A549 (cell line): Measurements from ENCODE around the gene NR2F2.

ENCODE experiments used
- CBX8 ChIP-seq: fragments of 200-600 bp; sonication (generic); IDR thresholded peaks from 2 replicates; pipeline ENCODE4 v1.6.1; 2016
- CHD2 ChIP-seq: fragments of 150-350 bp; IDR thresholded peaks from 2 replicates; pipeline ENCODE4 v1.6.1; 2014; ENCODE audit warnings: low read length; ENCODE audit not compliant: partially characterized antibody
- GATA3 ChIP-seq: IDR thresholded peaks from 2 replicates; pipeline ENCODE4 v1.6.1; 2012; ENCODE audit warnings: borderline replicate concordance
- MYC ChIP-seq: IDR thresholded peaks from 2 replicates; pipeline ENCODE4 v1.6.1; 2012; ENCODE audit warnings: mild to moderate bottlenecking, inconsistent platforms, low read length, improper control_type of control experiment, borderline replicate concordance
- NR3C1 ChIP-seq: fragments of >200 bp; sonication (Bioruptor Twin); formaldehyde crosslinking; IDR thresholded peaks from 3 replicates; pipeline ENCODE4 v1.6.1; 2017
- POLR2A ChIP-seq: IDR thresholded peaks from 2 replicates; pipeline ENCODE4 v1.6.1; 2012; ENCODE audit warnings: mild to moderate bottlenecking, low read length
- RFX5 ChIP-seq: fragments of 450-650 bp; IDR thresholded peaks from 2 replicates; pipeline ENCODE4 v1.7.1; 2014; ENCODE audit warnings: antibody characterized with exemption, mild to moderate bottlenecking, moderate library complexity
- RNF2 ChIP-seq: fragments of 200-600 bp; sonication (generic); IDR thresholded peaks from 2 replicates; pipeline ENCODE4 v1.6.1; 2016; ENCODE audit warnings: low read depth, mild to moderate bottlenecking, antibody characterized with exemption, moderate library complexity, borderline replicate concordance
- USF2 ChIP-seq: fragments of 450-650 bp; IDR thresholded peaks from 2 replicates; pipeline ENCODE4 v1.6.1; 2014; ENCODE audit warnings: antibody characterized with exemption
- TF ChIP-seq, protein P1 (sequence below): fragments of >200 bp; sonication (Bioruptor Twin); formaldehyde crosslinking; IDR thresholded peaks from 3 replicates; pipeline ENCODE4 v1.5.1; 2016
- TF ChIP-seq, protein P2 (sequence below): fragments of 150-350 bp; IDR thresholded peaks from 2 replicates; pipeline ENCODE4 v1.6.1; 2014; ENCODE audit warnings: low read depth, mild to moderate bottlenecking, low read length

- TF ChIP-seq, protein P1, sequence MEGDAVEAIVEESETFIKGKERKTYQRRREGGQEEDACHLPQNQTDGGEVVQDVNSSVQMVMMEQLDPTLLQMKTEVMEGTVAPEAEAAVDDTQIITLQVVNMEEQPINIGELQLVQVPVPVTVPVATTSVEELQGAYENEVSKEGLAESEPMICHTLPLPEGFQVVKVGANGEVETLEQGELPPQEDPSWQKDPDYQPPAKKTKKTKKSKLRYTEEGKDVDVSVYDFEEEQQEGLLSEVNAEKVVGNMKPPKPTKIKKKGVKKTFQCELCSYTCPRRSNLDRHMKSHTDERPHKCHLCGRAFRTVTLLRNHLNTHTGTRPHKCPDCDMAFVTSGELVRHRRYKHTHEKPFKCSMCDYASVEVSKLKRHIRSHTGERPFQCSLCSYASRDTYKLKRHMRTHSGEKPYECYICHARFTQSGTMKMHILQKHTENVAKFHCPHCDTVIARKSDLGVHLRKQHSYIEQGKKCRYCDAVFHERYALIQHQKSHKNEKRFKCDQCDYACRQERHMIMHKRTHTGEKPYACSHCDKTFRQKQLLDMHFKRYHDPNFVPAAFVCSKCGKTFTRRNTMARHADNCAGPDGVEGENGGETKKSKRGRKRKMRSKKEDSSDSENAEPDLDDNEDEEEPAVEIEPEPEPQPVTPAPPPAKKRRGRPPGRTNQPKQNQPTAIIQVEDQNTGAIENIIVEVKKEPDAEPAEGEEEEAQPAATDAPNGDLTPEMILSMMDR: no peak
- TF ChIP-seq POLR2A (no peak), CHD2 (no peak), CBX8 (no peak), USF2 (no peak), NR3C1 (no peak), MYC (no peak), RFX5 (no peak), GATA3 (no peak), RNF2 (no peak)
- TF ChIP-seq, protein P2, sequence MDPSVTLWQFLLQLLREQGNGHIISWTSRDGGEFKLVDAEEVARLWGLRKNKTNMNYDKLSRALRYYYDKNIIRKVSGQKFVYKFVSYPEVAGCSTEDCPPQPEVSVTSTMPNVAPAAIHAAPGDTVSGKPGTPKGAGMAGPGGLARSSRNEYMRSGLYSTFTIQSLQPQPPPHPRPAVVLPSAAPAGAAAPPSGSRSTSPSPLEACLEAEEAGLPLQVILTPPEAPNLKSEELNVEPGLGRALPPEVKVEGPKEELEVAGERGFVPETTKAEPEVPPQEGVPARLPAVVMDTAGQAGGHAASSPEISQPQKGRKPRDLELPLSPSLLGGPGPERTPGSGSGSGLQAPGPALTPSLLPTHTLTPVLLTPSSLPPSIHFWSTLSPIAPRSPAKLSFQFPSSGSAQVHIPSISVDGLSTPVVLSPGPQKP: no peak
Observed at GRCh38 chr15:96348112-96349027, 17.9 kb downstream of the NR2F2 start.
